GM10847 (cell line): ENCODE results near the gene ZNF205.

ENCODE experiments used
- POLR2A ChIP-seq: IDR thresholded peaks from 2 replicates; pipeline ENCODE4 v1.6.1; 2011; ENCODE audit not compliant: insufficient read length; ENCODE audit errors: extremely low read depth

ZNF205 gene

DNA sequence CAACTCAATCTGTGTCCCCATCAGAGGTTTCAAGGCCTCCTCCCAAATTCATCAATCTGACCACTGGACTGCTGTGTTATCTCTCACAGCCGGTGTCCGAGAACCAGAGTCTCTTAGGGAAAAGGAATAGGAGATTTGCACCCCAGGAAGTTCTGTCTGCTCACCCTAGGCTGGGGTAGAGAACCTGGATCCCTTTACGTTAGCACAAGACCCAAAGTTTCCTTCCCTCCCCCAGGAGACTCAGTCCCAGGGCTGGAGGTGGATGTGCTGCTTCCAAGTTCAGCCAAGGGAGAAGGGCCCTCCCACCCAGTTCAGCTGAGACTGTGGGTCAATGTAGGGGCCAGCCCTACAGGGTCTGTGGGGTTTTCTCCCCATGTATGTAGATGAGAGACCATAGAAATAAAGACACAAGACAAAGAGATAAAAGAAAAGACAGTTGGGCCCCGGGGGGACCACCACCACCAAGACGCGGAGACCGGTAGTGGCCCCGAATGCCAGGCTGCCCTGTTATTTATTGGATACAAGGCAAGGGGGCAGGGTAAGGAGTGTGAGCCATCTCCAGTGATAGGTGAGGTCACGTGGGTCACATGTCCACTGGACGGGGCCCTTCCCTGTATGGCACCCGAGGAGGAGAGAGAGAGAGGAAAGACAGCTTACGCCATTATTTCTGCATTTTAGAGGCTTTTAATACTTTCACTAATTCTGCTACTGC, 52.9 kb downstream of the ZNF205 start:
- no peak for TF ChIP-seq POLR2A

DNA sequence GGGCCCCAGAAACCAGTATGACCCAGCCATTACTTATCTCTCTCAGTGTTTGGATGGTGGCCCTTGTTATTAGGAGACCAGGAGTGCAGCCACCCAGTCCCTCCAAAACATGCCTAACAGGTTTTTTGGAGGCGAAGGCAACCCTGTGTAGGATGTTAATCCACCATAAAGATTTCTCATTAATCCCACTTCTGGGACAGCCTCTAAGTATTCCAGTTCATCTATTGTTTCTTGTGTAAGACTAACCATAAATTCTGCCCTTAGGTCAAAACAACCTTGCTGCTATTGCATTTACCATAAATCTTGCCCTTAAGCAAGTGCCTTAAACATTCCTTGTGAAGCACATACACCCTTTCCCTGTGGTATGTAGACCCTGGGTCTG, 54.1 kb downstream of the ZNF205 start:
- TF ChIP-seq POLR2A: no peak
